Right atrium auricular region (tissue), 2 donors: ENCODE results near the gene ATP1B2. TPM values are rescaled to one million over a fixed set of nuclear protein-coding genes. Genes with fewer than 3 reads are reported as not detected.
A peak's percentile ranks its signal among the peaks of the same experiment; 100 is the strongest.
"Not testable (repeated sequence)": the region's sequence is repeated elsewhere in the genome, so short reads cannot be mapped to it uniquely, and the experiment has no call there.

ENCODE experiments used
- DNase-seq: peaks from one replicate; pipeline ENCODE4 v3.0.0-alpha.2; 2019; ENCODE audit warnings: low spot score
- H3K27ac ChIP-seq, 2 donors: fragments of 200-600 bp; sonication (generic); 1 replicate in 1 of 2; 2 replicates in 1 of 2; pipeline ENCODE4 v1.5.1; 2016 to 2019
- H3K27me3 ChIP-seq, 2 donors: fragments of 200-600 bp; sonication (generic); one replicate each; pipeline versions ENCODE4 v1.5.1 to v1.6.0; 2017 to 2019
- H3K36me3 ChIP-seq: fragments of 200-600 bp; sonication (generic); one replicate; pipeline ENCODE4 v1.5.1; 2016
- H3K4me1 ChIP-seq, 2 donors: fragments of 200-600 bp; sonication (generic); one replicate each; pipeline versions ENCODE4 v1.5.1 to v1.6.0; 2017 to 2019
- H3K4me3 ChIP-seq, 2 donors: fragments of 200-600 bp; sonication (generic); 1 replicate in 1 of 2; 2 replicates in 1 of 2; pipeline ENCODE4 v1.5.1; 2017 to 2019; ENCODE audit warnings: mild to moderate bottlenecking in 1 of 2, moderate library complexity in 1 of 2
- H3K9me3 ChIP-seq, 2 donors: fragments of 200-600 bp; sonication (generic); one replicate each; pipeline ENCODE4 v1.5.1; 2019
- CTCF ChIP-seq, 2 donors: fragments of 200-600 bp; sonication (generic); IDR thresholded peaks; one replicate each; pipeline ENCODE4 v1.5.1; 2019; ENCODE audit warnings: antibody characterized with exemption in 2 of 2
- total RNA-seq, 2 donors: library from RNA; depleted of rRNA; stranded (reverse); fragments of >200 nt; gene quantifications; one replicate each; pipeline ENCODE4 v1.1.0, GENCODE V29; 2016

Gene ATP1B2
- total RNA-seq, 2 donors from 2014 or later: 1.2 to 2.2 TPM

GRCh38 chr17:7640783-7641182 lies 9.9 kb upstream of the ATP1B2 start:
- Histone ChIP-seq H3K9me3 (no peaks in the 10 kb centered on the region), H3K4me1 (no peaks in the 10 kb centered on the region), H3K27ac (no peak overlapping the region), H3K27me3 (no peaks in the 10 kb centered on the region), H3K4me3 (no peak overlapping the region), H3K36me3 (no peaks in the 10 kb centered on the region)
- no peak for TF ChIP-seq CTCF (IDR thresholded peaks at IDR 0.05)
- DNase-seq: no peak

GRCh38 chr17:7641635-7642034 lies 9.1 kb upstream of the ATP1B2 start:
- H3K27ac ChIP-seq, DNase-seq, H3K36me3 ChIP-seq, H3K9me3 ChIP-seq, H3K4me3 ChIP-seq, H3K4me1 ChIP-seq, H3K27me3 ChIP-seq: not testable (repeated sequence)

- Histone ChIP-seq H3K27me3 (no peaks in the 10 kb centered on the region), H3K4me1 (no peaks in the 10 kb centered on the region), H3K36me3 (no peaks in the 10 kb centered on the region), H3K27ac (no peak overlapping the region), H3K9me3 (no peaks in the 10 kb centered on the region), H3K4me3 (no peak overlapping the region)
- DNase-seq: no peak
- TF ChIP-seq CTCF (IDR thresholded peaks at IDR 0.05): no peak
Measured at GRCh38 chr17:7644775-7645174, 6.0 kb upstream of the ATP1B2 start.

GRCh38 chr17:7646457-7646856 lies 4.3 kb upstream of the ATP1B2 start:
- Histone ChIP-seq H3K36me3 (no peaks in the 10 kb centered on the region), H3K9me3 (no peaks in the 10 kb centered on the region), H3K27ac (no peak overlapping the region), H3K27me3 (no peaks in the 10 kb centered on the region), H3K4me1 (peaks cover 0 to 15% of the 10 kb centered on the region in 2 donors), H3K4me3 (no peak overlapping the region)
- no peak for TF ChIP-seq CTCF (IDR thresholded peaks at IDR 0.05)
- DNase-seq: no peak

GRCh38 chr17:7647018-7647417 lies 3.7 kb upstream of the ATP1B2 start:
- Histone ChIP-seq H3K4me3 (no peak overlapping the region), H3K27ac (no peak overlapping the region), H3K4me1 (peaks cover 0 to 21% of the 10 kb centered on the region in 2 donors), H3K27me3 (no peaks in the 10 kb centered on the region), H3K36me3 (no peaks in the 10 kb centered on the region), H3K9me3 (no peaks in the 10 kb centered on the region)
- TF ChIP-seq CTCF (IDR thresholded peaks at IDR 0.05): no peak
- DNase-seq: no peak

- TF ChIP-seq CTCF (IDR thresholded peaks at IDR 0.05): no peak
- H3K4me3 ChIP-seq: peak overlapping the region; percentile 42 to 55
- no peak for DNase-seq
- H3K27ac ChIP-seq: peak overlapping the region; percentile 48 to 65
- peaks cover 0 to 26% of the 10 kb centered on the region in 2 donors for H3K4me1 ChIP-seq
- H3K9me3 ChIP-seq: no peaks in the 10 kb centered on the region
- H3K36me3 ChIP-seq: no peaks in the 10 kb centered on the region
- no peaks in the 10 kb centered on the region for H3K27me3 ChIP-seq
Measured at GRCh38 chr17:7651097-7651664, 455 bp downstream of the ATP1B2 start.
